ENCODE results near the gene DTD1. TPM values are rescaled to one million over a fixed set of nuclear protein-coding genes. Genes with fewer than 3 reads are reported as not detected.

Gene DTD1
- total RNA-seq, 1 experiment from 2014 or later = 16.6 TPM

DNA sequence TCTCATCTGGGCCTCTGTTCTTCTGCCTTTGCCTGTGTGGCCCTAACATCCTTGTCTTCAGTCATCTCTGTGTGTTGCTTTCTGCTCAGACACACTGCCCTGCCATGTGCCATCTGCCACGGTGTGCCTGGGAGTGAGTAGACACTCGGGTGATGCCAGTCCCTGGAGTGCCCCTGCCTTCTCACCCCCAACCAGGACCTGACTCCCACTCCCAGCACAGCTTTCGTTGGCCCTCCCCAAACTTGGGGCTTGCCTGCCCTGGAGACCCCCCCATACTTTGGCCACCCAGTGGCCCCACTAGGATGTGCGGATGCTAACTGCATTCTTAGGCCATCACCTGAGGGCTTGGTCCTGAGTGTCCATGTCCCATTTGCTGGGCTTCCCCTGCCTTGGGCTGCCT, 149.3 kb downstream of the DTD1 start:
- Histone ChIP-seq H3K36me3 (ENCODE audit: insufficient read depth, low read length, poor library complexity, severe bottlenecking) (no peaks in the 10 kb centered on the region), H3K27me3 (replicated peaks; ENCODE audit: insufficient read depth, low read depth, low read length, poor library complexity) (no peaks in the 10 kb centered on the region), H3K4me1 (ENCODE audit: insufficient read depth, low read length, poor library complexity, severe bottlenecking) (no peaks in the 10 kb centered on the region), H3K9me3 (ENCODE audit: low read depth, low read length, poor library complexity, severe bottlenecking) (no peaks in the 10 kb centered on the region), H3K4me3 (ENCODE audit: low read depth, low read length, poor library complexity, severe bottlenecking) (no peak overlapping the region), H3K27ac (ENCODE audit: low read depth, low read length, poor library complexity, severe bottlenecking) (no peak overlapping the region)
- no TSS peak for BruUV-seq (replicated peaks)
- intact Hi-C loops (cut with micrococcal nuclease; ENCODE audit: unreplicated experiment) = no loop called here
- no peak for DNase-seq (ENCODE audit: low spot score)
- no peak for TF ChIP-seq EZH2 (IDR thresholded peaks at IDR 0.05; ENCODE audit: borderline replicate concordance, low read depth, low read length, poor library complexity, severe bottlenecking)
- TF ChIP-seq, protein P1, sequence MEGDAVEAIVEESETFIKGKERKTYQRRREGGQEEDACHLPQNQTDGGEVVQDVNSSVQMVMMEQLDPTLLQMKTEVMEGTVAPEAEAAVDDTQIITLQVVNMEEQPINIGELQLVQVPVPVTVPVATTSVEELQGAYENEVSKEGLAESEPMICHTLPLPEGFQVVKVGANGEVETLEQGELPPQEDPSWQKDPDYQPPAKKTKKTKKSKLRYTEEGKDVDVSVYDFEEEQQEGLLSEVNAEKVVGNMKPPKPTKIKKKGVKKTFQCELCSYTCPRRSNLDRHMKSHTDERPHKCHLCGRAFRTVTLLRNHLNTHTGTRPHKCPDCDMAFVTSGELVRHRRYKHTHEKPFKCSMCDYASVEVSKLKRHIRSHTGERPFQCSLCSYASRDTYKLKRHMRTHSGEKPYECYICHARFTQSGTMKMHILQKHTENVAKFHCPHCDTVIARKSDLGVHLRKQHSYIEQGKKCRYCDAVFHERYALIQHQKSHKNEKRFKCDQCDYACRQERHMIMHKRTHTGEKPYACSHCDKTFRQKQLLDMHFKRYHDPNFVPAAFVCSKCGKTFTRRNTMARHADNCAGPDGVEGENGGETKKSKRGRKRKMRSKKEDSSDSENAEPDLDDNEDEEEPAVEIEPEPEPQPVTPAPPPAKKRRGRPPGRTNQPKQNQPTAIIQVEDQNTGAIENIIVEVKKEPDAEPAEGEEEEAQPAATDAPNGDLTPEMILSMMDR (conservative IDR thresholded peaks at IDR 0.05; ENCODE audit: low read depth, low read length) = no peak
- POLR2A ChIA-PET (ENCODE audit: low non-redundant PET) = no interaction called here
- CTCF ChIA-PET = no interaction called here

DNA sequence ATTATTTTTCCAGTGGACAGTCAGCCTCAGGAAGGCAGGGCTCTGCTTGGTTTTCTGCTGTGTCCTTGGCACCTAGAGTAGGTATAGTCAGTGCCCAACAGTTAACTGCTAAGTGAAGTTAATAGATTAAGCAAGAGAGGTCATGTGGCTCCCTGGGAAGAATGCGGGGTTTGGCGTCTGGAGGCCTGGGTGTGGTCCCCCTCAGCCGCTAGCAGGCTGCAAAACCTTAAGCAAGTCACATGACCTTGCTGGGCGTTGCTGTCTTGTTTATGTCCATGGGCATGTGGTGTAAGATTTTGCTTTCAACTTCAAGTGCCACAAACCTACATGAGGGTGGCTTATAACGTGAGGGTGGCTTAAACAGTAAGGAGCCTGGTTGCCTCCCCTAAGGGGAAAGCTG, 150.2 kb downstream of the DTD1 start:
- no peak for TF ChIP-seq EZH2 (IDR thresholded peaks at IDR 0.05; ENCODE audit: borderline replicate concordance, low read depth, low read length, poor library complexity, severe bottlenecking)
- TF ChIP-seq, protein P1 (conservative IDR thresholded peaks at IDR 0.05; ENCODE audit: low read depth, low read length) = no peak
- CTCF ChIA-PET = no interaction called here
- no peaks in the 10 kb centered on the region for H3K36me3 ChIP-seq (ENCODE audit: insufficient read depth, low read length, poor library complexity, severe bottlenecking)
- H3K27ac ChIP-seq (ENCODE audit: low read depth, low read length, poor library complexity, severe bottlenecking) = no peak overlapping the region
- no TSS peak for BruUV-seq (replicated peaks)
- intact Hi-C loops (cut with micrococcal nuclease; ENCODE audit: unreplicated experiment) = no loop called here
- no peaks in the 10 kb centered on the region for H3K9me3 ChIP-seq (ENCODE audit: low read depth, low read length, poor library complexity, severe bottlenecking)
- no peaks in the 10 kb centered on the region for H3K4me1 ChIP-seq (ENCODE audit: insufficient read depth, low read length, poor library complexity, severe bottlenecking)
- no peak overlapping the region for H3K4me3 ChIP-seq (ENCODE audit: low read depth, low read length, poor library complexity, severe bottlenecking)
- H3K27me3 ChIP-seq (replicated peaks; ENCODE audit: insufficient read depth, low read depth, low read length, poor library complexity) = no peaks in the 10 kb centered on the region
- POLR2A ChIA-PET (ENCODE audit: low non-redundant PET) = no interaction called here
- DNase-seq (ENCODE audit: low spot score) = no peak

DNA sequence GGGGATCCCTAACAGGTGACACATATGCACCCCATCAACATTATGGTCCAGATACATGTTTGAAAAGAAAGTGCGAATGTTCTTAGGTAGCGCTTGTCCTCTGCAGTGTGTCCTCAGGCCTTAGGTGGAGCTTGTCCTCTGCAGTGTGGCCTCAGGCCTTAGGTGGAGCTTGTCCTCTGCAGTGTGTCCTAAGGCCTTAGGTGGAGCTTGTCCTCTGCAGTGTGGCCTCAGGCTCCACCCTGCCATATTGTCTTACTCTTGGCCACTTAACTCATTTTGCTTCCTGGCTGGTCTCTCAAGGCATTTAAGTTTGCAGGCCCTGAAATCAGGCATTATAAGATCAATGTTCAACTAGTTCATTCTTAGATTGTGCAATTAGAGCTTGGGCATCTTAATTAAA, 151.0 kb downstream of the DTD1 start:
- no TSS peak for BruUV-seq (replicated peaks)
- Histone ChIP-seq H3K27ac (ENCODE audit: low read depth, low read length, poor library complexity, severe bottlenecking) (no peak overlapping the region), H3K9me3 (ENCODE audit: low read depth, low read length, poor library complexity, severe bottlenecking) (no peaks in the 10 kb centered on the region), H3K4me1 (ENCODE audit: insufficient read depth, low read length, poor library complexity, severe bottlenecking) (no peaks in the 10 kb centered on the region), H3K27me3 (replicated peaks; ENCODE audit: insufficient read depth, low read depth, low read length, poor library complexity) (no peaks in the 10 kb centered on the region), H3K36me3 (ENCODE audit: insufficient read depth, low read length, poor library complexity, severe bottlenecking) (no peaks in the 10 kb centered on the region), H3K4me3 (ENCODE audit: low read depth, low read length, poor library complexity, severe bottlenecking) (no peak overlapping the region)
- intact Hi-C loops (cut with micrococcal nuclease; ENCODE audit: unreplicated experiment) = no loop called here
- TF ChIP-seq, protein P1 (conservative IDR thresholded peaks at IDR 0.05; ENCODE audit: low read depth, low read length) = no peak
- TF ChIP-seq EZH2 (IDR thresholded peaks at IDR 0.05; ENCODE audit: borderline replicate concordance, low read depth, low read length, poor library complexity, severe bottlenecking) = no peak
- ChIA-PET CTCF (no interaction called here), POLR2A (ENCODE audit: low non-redundant PET) (no interaction called here)
- DNase-seq (ENCODE audit: low spot score) = no peak

All from A673 (cell line).